Measurements from ENCODE around the gene S100A8.

- no peak for TF ChIP-seq CTCF (optimal IDR thresholded peaks at IDR 0.05 in 1 of 3, IDR thresholded peaks at IDR 0.05 in 1 of 3, conservative IDR thresholded peaks at IDR 0.05 in 1 of 3; ENCODE audit: extremely low read depth in 1 of 3, insufficient read depth in 2 of 3, low read length in 3 of 3)
- TF ChIP-seq EZH2 (IDR thresholded peaks at IDR 0.05; ENCODE audit: low read length): no peak
These were observed 25.1 kb upstream of the S100A8 start, which contains the start of gene S100A7A for GRCh38 chr1:153415850-153416570.

All from keratinocyte (primary cell).